GM12878 (cell line): Measurements from ENCODE around the gene MCM3. TPM values are rescaled to one million over a fixed set of nuclear protein-coding genes. Genes with fewer than 3 reads are reported as not detected.

Experiments
- ATF7 ChIP-seq: fragments of 450-650 bp; IDR thresholded peaks from 2 replicates; pipeline ENCODE4 v1.6.1; 2016; ENCODE audit warnings: low read depth, mild to moderate bottlenecking
- BHLHE40 ChIP-seq, 2 experiments: fragments of 450-650 bp in 1 of 2; IDR thresholded peaks; 2 replicates each; pipeline ENCODE4 v1.6.1; 2011 to 2017; ENCODE audit warnings: low read depth in 2 of 2, borderline replicate concordance in 1 of 2, improper control_type of control experiment in 1 of 2, low read length in 1 of 2, mild to moderate bottlenecking in 1 of 2
- CHD2 ChIP-seq: IDR thresholded peaks from 2 replicates; pipeline ENCODE4 v1.6.1; 2011; ENCODE audit warnings: low read depth, low read length, improper control_type of control experiment, borderline replicate concordance
- EED ChIP-seq: sonication (generic); IDR thresholded peaks from 2 replicates; pipeline ENCODE4 v1.6.1; 2016; ENCODE audit warnings: antibody characterized with exemption, low read depth
- FOXM1 ChIP-seq: IDR thresholded peaks from 2 replicates; pipeline ENCODE4 v1.6.1; 2012; ENCODE audit warnings: low read depth, mild to moderate bottlenecking, inconsistent platforms, low read length, moderate library complexity
- HDGF ChIP-seq: fragments of 450-650 bp; IDR thresholded peaks from 2 replicates; pipeline ENCODE4 v1.6.1; 2016; ENCODE audit warnings: antibody characterized with exemption
- IKZF1 ChIP-seq: fragments of 450-650 bp; conservative IDR thresholded peaks from 2 replicates; pipeline ENCODE4 v1.6.1; 2017; ENCODE audit warnings: antibody characterized with exemption, mild to moderate bottlenecking
- MEF2B ChIP-seq: fragments of 450-650 bp; IDR thresholded peaks from 2 replicates; pipeline ENCODE4 v1.6.1; 2018; ENCODE audit warnings: mild to moderate bottlenecking, moderate library complexity; ENCODE audit not compliant: partially characterized antibody, poor library complexity, severe bottlenecking
- MTA3 ChIP-seq: IDR thresholded peaks from 2 replicates; pipeline ENCODE4 v1.6.1; 2012; ENCODE audit warnings: low read length, inconsistent platforms, borderline replicate concordance
- NBN ChIP-seq: fragments of 450-650 bp; IDR thresholded peaks from 2 replicates; pipeline ENCODE4 v1.6.1; 2016
- NFIC ChIP-seq: IDR thresholded peaks from 2 replicates; pipeline ENCODE4 v1.6.1; 2012; ENCODE audit warnings: low read depth, mild to moderate bottlenecking, inconsistent platforms, low read length, moderate library complexity
- NFXL1 ChIP-seq: fragments of 450-650 bp; IDR thresholded peaks from 2 replicates; pipeline ENCODE4 v1.6.1; 2017; ENCODE audit warnings: antibody characterized with exemption, mild to moderate bottlenecking, borderline replicate concordance
- POLR2AphosphoS2 ChIP-seq: IDR thresholded peaks from 2 replicates; pipeline ENCODE4 v1.6.1; 2011; ENCODE audit warnings: low read depth, mild to moderate bottlenecking, low read length, improper control_type of control experiment, moderate library complexity
- POU2F2 ChIP-seq: IDR thresholded peaks from 3 replicates; pipeline ENCODE4 v1.6.1; 2011; ENCODE audit warnings: low read depth, mild to moderate bottlenecking, low read length, borderline replicate concordance
- RFX5 ChIP-seq: IDR thresholded peaks from 2 replicates; pipeline ENCODE4 v1.6.1; 2011; ENCODE audit warnings: low read depth, low read length, improper control_type of control experiment
- RUNX3 ChIP-seq: IDR thresholded peaks from 2 replicates; pipeline ENCODE4 v1.6.1; 2012; ENCODE audit warnings: low read length, inconsistent platforms
- SMAD5 ChIP-seq: IDR thresholded peaks from 2 replicates; pipeline ENCODE4 v1.6.1; 2016; ENCODE audit warnings: antibody characterized with exemption, low read depth
- SPI1 ChIP-seq: IDR thresholded peaks from 2 replicates; pipeline ENCODE4 v1.6.1; 2011; ENCODE audit warnings: low read depth, mild to moderate bottlenecking, low read length, moderate library complexity, borderline replicate concordance; ENCODE audit not compliant: insufficient read depth
- ZNF207 ChIP-seq: fragments of 450-650 bp; IDR thresholded peaks from 2 replicates; pipeline ENCODE4 v1.6.1; 2014; ENCODE audit warnings: antibody characterized with exemption, mild to moderate bottlenecking, borderline replicate concordance
- polyA plus RNA-seq, 11 experiments: library from polyadenylated mRNA; depleted of rRNA in 4 of 11; unstranded in 6 of 11; stranded (reverse) in 5 of 11; fragments of >200 nt; fragmentation: Nextera tagmentation in 4 of 11; fragmentation: Illumina TruSeq in 1 of 11; extraction: Ambion mirVana in 4 of 11; extraction: Trizol in 1 of 11; gene quantifications; 1 replicate in 1 of 11; 2 replicates in 10 of 11; pipeline versions ENCODE4 v1.2.1 to v1.2.3, GENCODE V29; 2011 to 2016; ENCODE audit warnings: inconsistent platforms in 2 of 11, missing spikeins in 2 of 11, low read depth in 1 of 11
- total RNA-seq, 4 experiments: library from RNA; depleted of rRNA in 3 of 4; stranded (reverse); fragments of >200 nt in 3 of 4; fragmentation: Illumina TruSeq in 1 of 4; extraction: Trizol in 1 of 4; gene quantifications; 2 replicates each; pipeline versions ENCODE4 v1.2.1 to v1.2.3, GENCODE V29; 2013 to 2021
- TF ChIP-seq, protein P1 (sequence below): IDR thresholded peaks from 2 replicates; pipeline ENCODE4 v1.6.1; 2012; ENCODE audit warnings: low read length, inconsistent platforms
- TF ChIP-seq, protein P2 (sequence below): fragments of 450-650 bp; IDR thresholded peaks from 2 replicates; pipeline ENCODE4 v1.6.1; 2016; ENCODE audit warnings: mild to moderate bottlenecking
- TF ChIP-seq, protein P3 (sequence below): fragments of 450-650 bp; IDR thresholded peaks from 2 replicates; pipeline ENCODE4 v1.6.1; 2017; ENCODE audit warnings: low read depth, mild to moderate bottlenecking, moderate library complexity
- TF ChIP-seq, protein P4 (sequence below): IDR thresholded peaks from 2 replicates; pipeline ENCODE4 v1.6.1; 2012; ENCODE audit warnings: low read depth, low read length, improper control_type of control experiment

The MCM3 gene
- total and polyA plus RNA-seq, 10 of the 15 experiments (the other 5 are each of a cell fraction or from before 2014, with no cell fraction given) = 74.1 to 265 (median 214) TPM

DNA sequence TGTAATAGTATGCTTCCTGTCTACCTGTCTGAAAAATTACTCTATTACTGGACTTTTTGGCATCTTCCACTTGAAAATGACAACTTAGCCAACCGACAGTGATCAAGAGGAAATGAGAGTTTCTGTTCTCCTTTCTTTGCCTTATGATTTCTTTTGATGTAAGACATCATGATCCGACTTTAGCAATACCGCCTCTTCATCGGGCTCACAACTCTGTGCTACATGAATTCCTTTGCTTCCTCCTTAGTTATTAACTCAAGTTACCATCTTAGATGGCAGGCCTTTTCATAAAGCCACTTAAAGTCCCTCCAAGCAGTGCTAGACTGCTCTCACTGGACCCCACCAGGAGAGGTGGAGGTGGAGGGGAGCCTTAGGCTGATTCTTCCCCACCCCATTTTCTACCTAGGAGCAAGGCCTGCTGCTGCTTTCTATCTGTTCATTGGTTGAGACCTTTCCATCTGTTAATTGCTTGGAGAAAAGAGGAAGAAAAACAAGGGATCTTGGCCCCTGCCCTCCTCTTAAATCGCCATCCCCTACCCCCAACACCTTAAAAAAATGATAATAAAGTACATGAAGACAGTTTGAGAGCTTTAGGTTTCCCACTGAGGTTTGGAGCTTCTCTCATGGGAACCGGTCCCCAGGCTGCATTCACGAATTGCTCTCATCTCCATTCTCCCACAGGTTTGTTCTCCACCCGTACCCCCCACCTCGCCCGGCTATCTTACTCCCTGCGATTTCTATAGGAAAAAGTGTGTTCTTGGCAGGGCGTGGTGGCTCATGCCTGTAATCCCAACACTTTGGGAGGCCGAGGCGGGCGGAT lies 21.6 kb upstream of the MCM3 start (continued):
- TF ChIP-seq, protein P1, sequence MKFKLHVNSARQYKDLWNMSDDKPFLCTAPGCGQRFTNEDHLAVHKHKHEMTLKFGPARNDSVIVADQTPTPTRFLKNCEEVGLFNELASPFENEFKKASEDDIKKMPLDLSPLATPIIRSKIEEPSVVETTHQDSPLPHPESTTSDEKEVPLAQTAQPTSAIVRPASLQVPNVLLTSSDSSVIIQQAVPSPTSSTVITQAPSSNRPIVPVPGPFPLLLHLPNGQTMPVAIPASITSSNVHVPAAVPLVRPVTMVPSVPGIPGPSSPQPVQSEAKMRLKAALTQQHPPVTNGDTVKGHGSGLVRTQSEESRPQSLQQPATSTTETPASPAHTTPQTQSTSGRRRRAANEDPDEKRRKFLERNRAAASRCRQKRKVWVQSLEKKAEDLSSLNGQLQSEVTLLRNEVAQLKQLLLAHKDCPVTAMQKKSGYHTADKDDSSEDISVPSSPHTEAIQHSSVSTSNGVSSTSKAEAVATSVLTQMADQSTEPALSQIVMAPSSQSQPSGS = peak; percentile 81
- TF ChIP-seq MEF2B (peak; percentile 91), RFX5 (peak; percentile 66; the same call in 1 of the 2 replicates), NBN (peak; percentile 49), POLR2AphosphoS2 (no peak), ZNF207 (no peak), POU2F2 (0 out of 3 replicates have a peak, but pooled peaks have one; percentile 22), IKZF1 (peak; percentile 89), HDGF (peak; percentile 26; the same call in 1 of the 2 replicates), CHD2 (peak; percentile 68), EED (peak; percentile 79), NFXL1 (no peak), SMAD5 (no peak), SPI1 (peak; percentile 96), FOXM1 (peak; percentile 87), ATF7 (peak; percentile 87), NFIC (peak; percentile 87), RUNX3 (peak; percentile 77), MTA3 (peak; percentile 88; the same call in 1 of the 2 replicates), BHLHE40 (IDR thresholded peaks at IDR 0.05; ENCODE audit: borderline replicate concordance in 1 of 2, low read depth in 2 of 2, low read length in 1 of 2) (0 out of 4 replicates have a peak, but pooled peaks of 1 of the 2 experiments have one; percentile 26)
- TF ChIP-seq, protein P2, sequence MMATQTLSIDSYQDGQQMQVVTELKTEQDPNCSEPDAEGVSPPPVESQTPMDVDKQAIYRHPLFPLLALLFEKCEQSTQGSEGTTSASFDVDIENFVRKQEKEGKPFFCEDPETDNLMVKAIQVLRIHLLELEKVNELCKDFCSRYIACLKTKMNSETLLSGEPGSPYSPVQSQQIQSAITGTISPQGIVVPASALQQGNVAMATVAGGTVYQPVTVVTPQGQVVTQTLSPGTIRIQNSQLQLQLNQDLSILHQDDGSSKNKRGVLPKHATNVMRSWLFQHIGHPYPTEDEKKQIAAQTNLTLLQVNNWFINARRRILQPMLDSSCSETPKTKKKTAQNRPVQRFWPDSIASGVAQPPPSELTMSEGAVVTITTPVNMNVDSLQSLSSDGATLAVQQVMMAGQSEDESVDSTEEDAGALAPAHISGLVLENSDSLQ = peak; percentile 64
- TF ChIP-seq, protein P3, sequence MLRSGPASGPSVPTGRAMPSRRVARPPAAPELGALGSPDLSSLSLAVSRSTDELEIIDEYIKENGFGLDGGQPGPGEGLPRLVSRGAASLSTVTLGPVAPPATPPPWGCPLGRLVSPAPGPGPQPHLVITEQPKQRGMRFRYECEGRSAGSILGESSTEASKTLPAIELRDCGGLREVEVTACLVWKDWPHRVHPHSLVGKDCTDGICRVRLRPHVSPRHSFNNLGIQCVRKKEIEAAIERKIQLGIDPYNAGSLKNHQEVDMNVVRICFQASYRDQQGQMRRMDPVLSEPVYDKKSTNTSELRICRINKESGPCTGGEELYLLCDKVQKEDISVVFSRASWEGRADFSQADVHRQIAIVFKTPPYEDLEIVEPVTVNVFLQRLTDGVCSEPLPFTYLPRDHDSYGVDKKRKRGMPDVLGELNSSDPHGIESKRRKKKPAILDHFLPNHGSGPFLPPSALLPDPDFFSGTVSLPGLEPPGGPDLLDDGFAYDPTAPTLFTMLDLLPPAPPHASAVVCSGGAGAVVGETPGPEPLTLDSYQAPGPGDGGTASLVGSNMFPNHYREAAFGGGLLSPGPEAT = peak; percentile 72
- TF ChIP-seq, protein P4, sequence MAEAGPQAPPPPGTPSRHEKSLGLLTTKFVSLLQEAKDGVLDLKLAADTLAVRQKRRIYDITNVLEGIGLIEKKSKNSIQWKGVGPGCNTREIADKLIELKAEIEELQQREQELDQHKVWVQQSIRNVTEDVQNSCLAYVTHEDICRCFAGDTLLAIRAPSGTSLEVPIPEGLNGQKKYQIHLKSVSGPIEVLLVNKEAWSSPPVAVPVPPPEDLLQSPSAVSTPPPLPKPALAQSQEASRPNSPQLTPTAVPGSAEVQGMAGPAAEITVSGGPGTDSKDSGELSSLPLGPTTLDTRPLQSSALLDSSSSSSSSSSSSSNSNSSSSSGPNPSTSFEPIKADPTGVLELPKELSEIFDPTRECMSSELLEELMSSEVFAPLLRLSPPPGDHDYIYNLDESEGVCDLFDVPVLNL = no peak
- TF ChIP-seq, all 136 proteins: peak for 41
